AML-193 (cell line): ENCODE data around the gene MCF2L2.
"Not testable (repeated sequence)": the region's sequence is repeated elsewhere in the genome, so short reads cannot be mapped to it uniquely, and the experiment has no call there.

Experiments
- DNase-seq, 2 experiments: peaks; one replicate each; lab custom pipeline; 2025; lab: John Stamatoyannopoulos, UW

The MCF2L2 gene

DNA sequence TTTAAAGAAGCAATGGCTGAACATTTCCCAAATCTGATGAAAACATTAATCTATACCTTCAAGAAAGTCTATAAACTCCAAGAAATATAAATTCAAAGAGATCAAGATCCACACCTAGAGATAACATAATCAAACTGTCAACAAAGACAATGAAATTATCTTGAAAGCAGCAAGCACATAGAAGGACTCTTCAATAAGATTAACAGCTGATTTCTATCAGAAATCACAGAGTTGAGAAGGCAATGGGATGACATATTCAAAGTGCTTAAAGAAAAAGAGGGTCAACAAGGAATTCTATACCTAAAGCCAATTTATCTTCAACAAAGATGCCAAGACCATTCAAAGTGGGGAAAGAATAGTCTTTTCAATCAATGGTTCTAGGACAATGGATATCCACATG lies 224.7 kb downstream of the MCF2L2 start:
- DNase-seq: no peak

DNA sequence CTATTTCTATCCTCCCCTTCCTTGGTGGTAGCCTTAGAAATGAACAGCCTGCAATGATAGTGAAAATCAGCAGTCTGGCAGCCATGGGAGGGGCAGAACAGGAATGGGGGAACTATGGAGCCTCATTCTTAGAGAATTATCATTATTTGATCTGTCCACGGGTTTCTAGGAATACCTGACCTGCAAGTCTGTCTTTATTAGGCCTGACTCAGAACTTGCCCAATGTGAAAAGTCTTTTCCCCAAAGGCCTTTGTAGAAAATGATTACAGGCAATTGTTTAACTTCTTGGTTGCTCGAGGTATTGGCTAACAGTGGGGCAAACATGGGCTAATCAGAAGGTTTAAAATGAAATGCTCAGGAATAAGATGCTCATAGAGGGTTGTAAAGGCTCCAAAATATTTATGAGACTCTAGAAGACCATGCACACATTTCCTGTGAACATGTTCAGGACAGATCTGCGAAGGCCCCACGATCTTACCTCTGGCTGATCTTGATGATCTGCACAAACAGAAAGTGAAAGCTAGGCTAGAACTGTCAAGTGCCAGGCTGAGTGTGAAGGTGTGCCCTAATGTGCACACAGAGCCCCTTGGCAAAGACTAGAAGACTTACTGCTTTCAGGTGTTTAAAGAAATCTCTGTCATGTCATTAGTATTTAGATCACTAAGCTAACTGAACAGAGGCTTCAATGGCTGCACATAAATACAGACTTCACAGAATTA lies 226.3 kb downstream of the MCF2L2 start:
- DNase-seq: no peak

DNA sequence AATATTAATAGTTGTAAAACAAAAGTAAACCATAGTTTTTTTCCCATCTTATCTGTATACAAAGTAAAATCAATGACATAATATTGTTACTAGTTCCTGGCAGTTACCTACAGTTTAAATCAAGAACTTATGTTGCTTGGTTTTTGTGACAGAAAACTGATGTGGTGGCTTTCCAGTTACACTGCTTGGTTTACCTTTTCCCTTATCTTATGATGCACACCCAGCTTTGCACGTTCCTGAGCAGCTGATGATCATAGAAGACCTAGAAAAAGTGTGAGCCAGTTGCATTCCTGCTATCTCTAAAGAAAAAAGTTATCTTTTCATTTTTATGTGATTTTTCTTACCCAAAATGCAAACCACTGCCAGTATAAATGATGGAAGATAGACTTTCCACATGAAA lies 229.5 kb downstream of the MCF2L2 start:
- no peak for DNase-seq

DNA sequence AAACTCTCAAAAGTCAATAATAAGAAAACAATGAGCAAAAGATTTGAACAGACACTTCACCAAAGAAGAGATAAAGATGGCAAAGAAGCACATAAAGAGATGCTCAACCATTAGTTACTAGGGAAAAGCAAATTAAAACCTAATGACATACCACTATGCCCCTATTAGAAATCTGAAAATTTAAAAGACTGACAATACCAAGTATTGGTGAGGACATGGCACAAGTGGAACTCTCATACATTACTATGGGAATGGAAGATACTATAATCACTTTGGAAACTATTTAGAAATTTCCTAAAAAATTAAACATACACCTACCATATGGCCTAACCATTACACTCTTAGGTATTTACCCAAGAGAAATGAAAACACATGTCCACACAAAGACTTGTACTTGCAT lies 230.7 kb downstream of the MCF2L2 start:
- no peak for DNase-seq

DNA sequence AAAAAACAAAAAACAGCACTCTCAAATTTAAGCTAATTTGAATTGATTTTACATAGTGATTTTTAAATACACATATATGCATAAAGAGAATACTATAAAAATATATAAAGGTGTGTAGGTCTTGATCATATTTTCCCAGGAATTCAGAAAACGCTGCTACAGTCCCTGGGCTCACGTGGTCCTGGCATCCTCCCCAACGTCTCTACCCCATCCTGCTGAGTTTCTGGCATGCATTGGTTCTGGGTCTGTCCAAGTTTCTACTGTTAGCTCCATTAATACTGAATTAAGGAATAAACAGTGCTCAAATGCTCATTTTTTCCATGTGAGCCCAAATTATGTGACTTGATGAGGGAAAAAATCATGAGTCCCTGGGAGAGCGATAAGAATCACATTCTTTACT lies 233.2 kb downstream of the MCF2L2 start:
- DNase-seq: no peak

DNA sequence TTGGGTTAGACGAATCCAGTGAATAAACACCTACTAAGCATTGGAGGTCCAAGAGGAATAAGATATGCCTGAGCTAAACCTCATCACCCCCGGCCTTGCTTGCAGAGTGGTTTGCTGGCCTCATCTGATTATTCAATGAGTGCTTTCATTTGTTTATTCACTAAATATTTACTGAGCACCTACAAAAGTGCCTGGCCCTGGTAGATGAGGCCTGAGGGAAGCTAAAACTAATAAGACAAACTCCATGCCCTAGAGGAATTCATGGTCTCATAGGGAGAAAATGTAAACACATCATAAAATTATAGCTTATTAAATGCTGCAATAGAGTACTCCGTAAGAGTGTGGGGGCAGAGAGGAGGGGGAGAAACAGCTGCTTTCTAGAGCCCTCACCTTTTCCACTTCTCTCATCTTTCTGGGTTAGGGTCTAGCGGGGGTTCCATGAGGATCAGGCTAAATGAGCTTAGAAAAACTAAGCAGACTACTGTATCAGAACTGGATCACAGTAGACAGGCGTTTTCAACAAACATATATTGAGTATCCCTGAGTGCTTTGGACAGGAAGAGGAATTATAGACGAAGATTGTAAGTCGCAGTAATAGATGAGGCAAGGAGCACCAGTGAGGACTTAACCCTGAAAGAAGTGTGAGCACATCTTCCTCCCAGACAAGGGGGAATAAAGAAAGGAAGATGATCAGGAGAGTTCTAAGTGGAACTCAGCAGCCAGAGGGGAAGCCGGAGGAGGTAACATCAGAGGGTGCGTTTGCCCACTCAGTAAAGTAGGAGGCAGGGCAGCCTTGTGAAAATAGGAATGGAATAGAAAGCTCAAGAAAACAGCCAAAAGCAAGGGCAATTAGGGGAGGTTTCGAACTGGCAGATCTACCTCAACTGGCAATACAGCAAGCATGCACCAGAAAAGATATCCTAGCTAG lies 234.4 kb downstream of the MCF2L2 start:
- DNase-seq: no peak

DNA sequence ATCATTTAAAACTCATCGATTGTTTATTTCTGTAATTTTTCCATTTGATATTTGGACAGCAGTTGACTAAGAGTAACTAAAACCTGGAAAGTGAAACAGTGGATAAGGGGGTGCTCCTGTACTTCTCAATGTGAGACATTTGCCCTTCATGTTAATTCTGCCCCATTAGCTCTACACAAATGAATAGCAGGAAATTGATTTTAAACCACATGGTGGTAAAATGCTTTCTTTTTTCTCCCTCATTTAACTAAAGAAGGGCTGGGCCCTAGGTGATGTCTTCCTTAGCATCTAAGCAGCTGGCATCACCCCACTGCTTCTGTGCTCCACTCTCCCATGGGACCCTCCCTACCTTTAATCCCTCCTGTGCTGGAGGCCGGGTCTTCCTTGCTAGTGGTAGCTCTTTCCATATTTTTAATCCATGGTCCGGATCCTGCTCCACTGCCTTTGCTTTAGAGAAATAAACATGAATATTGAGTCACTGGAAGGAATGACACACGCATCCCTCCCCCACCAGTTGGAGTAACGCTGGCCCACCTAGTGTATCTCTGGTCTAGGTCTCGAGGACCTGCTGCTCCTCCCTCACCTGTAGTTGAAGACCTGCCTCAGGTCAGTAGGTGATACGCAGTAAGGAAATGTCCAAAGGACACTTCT lies 235.6 kb downstream of the MCF2L2 start:
- no peak for DNase-seq

DNA sequence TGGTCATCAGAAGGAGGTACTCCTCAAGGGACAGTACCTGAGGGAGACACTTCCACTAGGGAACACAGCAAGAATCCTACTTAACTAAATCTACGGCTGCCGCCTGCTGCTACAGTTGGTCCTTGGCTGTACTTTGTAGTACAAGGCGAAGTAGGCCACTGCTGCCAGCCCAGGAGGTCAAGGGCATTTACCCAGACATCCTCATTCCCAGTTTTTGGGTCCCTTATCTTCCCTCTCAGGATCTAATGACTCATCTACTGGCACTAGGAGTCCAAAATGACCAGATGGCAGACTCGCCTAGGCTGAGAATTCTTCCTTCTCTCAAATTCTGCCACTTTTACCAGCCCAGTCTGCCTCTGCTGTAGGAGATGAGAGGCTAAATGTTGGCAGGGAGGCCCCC lies 238.8 kb downstream of the MCF2L2 start:
- no peak for DNase-seq

DNA sequence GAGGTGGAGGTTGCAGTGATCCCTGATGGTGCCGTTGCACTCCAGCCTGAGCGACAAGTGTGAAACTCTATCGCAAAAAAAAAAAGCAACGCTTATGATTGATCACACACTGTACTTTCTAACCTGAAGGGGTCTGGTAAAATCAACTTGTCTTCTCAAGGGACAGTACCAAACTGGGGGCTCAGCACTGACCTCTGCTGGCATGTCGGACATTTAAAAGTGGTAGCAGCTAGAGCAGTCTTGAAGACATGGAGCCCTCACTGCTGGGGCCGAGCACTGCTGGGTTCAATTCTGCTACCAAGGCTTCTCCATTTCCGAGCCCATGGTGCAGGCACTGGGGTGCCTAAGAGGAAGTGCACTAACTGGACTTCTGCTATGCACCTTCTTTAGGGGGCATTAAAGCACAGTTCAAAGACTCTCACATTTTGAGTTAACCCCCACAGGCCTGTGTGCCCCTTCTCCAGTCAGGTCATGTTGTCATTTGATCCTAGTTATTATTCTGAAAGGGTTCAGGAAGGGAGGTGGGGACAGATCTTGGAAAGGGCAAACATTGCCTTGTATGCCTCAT lies 239.4 kb downstream of the MCF2L2 start:
- DNase-seq: peak; percentile 62 to 70

DNA sequence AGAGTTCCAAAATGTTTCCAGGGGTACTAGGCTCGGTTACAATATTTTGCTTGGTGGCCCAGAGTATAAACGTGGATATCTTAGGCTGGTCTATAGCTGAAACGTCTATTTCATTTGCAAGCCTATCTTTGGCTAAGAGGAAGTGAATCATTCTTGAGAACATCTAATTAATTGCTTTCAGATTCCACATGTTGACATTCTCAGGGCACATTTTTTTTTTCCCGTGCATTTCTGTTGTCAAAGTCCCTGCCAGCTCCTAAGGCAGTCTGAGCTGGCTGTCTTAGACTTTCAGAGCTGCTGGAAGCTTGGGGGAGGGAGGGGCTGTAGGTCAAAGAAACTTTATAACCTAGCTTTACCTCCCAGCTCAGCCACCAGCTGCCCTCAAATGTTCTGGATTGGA lies 242.7 kb downstream of the MCF2L2 start:
- DNase-seq: peak; percentile 49 to 55

DNA sequence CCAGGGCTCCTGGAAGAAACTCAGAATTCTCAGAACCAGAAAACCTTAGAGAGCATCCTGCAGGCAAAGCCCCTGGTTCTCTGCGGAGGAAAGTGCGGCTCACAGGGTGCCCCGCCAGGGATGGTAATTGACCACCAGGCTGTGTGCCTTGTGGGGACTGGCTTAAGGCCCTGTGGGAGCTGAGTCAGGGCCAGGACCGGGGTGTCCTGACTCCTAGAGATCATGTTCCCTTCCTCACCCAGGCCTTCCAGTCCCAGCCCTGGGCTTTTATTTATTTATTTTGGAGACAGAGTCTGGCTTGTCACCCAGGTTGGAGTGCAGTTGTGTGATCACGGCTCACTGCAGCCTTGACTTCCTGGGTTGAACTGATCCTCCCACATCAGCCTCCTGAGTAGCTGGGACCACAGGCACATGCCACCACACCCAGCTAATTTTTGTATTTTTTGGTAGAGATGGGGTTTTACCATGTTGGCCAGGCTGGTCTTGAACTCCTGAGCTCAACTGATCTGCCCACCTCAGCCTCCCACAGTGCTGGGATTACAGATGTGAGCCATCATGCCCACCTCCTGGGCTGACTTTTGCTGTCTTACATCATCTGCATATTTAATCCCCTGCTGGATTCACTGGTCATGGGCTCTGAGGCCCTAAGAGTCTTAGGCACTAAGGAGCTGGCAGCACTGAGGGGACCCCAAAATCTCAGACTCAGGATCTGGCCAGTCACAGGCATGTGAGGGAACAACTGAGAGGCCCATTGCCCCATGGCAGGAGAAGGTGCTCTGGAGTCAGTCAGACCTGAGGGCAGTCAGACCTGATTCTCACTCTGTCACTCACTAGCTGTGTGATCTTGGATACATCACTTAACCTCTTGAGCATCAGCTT lies 245.4 kb downstream of the MCF2L2 start:
- no peak for DNase-seq

DNA sequence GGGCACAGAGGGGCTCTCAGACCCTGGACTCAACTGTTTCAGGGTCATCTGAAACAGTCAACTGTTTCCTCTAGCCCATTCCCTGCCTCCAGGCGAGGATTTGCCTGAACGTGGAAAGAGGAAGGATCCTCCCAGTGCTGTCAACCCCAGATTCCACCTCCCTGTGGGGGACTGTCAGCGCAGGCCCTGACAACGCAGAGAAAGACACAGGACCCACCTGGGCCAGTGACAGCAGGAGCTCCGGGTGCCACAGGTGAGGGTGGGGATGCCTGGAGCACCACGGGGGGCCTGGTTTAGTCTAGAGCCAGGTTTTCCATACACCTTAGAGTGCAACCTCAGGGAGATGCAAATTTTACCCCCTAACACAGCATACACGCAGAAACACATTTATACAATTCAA lies 246.3 kb downstream of the MCF2L2 start:
- DNase-seq: no peak

DNA sequence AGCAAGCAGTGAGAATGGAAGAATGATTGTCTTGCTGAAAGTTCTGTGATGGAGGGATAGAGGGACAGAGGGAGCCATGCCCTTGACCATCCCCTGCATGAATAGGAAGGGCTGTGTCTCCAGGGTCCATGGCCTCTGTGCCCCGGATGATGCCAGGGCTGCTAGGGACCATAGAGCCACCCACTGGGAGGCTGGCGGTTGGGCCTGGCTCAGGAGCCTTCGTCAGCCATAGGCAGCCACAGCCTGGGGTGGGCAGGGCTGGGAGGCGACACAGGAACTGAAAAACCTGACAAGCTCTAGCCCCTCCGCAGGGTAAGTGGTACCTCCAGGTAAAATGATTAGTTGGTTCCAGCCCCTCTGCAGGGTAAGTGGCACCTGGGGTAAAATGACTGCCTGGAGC lies 246.8 kb downstream of the MCF2L2 start:
- no peak for DNase-seq

DNA sequence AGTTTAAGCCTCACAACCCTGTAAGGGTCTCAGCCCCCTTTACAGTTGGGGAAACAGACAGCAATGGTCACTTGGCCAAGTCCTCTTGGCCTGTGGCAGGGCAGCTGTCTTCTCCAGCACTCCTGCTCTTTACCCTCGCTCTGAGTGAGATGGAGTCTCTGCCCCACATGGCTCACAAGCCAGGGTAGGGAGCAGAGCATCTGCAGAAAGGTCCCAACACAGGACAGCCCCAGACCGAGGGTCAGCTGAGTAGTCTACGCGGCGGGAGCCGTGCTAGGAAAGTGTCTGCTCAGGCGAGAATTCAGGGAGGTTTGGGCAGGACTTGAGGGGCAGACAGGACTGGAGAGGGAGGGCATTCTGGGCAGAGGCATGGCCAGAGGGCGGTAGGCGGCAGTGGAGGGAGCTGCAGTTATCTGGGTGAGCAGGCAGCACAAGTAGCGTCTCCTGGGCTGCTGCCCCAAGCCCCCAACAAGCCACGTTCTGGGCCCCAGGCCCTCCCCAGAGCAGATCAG lies 247.6 kb downstream of the MCF2L2 start:
- no peak for DNase-seq

DNA sequence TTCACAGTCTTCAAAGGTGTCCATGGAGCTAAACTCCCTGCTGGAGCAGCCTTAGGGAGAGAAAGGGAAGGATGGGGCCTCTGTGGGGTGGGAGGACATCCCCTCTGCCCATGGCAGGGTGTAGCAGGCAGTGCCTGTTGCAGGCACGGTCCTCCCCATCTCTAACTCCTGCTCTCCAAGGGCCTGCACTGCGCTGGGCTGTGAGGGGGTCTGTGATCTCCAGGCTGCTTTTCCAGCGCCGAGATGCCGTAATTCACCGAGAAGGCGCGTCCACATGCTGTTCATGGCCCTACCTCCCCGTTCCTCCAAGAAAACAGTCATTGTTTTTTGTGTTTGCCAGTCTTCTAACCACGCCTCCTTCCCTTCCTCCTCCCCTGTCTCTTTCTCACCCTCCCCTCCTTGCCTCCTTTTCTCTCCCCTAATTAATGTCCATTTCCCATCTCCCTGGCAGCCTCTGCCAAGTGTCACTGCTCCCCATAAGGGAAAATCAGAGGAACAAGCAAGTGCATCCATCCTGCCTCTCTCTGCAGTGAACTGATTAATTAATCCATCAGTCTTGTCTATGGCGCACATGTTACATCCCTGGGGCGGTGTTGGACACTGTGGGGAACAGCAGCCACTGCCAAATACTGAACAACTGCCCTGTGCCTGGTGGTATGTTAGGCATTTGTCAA lies 248.2 kb downstream of the MCF2L2 start:
- DNase-seq: no peak

DNA sequence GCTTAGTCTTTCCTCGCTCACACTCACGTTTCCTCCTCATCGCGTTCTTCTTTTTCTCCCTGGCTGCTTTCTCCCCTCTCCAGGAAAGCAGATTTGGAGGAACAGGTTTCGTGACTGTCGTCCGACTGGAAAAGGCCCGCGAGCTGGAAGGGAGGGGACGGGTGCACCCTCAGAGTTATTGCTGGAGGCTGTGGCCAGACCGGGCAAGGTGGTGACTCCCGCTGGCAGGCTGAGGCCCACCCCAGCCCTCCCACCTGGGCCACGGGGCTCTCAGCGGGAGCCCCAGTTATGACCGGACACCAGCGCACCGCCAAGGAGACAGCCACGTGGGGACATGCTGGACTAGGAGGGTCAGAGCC lies 248.9 kb downstream of the MCF2L2 start:
- not testable (repeated sequence) for DNase-seq

DNA sequence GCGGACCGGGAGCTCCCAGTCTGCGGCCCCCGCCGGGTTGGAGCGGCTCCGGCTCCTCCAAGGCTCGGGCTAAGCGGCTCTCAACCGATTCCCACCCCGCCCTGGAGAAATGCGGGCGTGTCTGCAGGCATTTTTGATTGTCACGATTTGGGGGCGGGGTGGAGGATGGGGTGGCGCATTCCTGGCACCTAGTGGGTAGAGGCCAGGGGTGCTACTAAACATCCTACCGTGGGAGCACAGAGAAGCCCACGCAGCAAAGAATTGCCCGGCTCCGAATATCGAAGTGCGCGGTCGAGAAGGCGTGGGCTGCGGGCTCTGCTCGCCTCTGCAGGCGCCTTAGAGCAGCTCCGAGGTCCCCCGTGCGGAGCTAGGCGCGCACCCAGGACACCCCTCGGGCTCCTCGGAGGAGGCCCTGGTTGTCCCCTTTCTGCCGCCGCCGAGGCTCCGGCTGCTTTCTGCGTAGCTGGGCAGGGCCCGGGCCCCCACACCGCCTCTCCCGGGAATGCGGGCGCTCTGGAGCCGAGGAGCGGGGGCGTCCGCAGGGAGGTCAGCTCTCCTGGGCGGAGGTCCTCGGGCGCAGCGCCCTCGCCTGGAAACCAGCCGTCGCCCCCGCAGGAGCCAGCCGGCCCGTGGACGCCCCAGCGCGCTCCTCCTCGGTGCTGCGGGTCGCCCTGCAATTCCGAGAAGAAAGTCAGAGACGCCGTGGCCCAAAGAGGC lies 249.4 kb downstream of the MCF2L2 start:
- no peak for DNase-seq

DNA sequence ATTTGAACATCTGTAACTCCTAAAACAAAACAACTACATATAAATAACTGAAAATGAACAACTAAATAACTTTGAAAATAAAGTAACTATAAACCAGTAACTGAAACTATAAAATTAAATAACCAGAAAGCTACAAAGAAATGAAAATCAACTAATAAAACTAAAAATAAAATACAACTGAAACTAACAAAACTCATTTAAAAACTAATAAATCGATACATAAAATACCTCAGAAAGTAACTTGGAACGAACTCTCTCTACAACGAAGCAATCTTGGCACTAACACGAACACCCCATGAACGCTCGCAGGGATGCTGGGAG lies 249.9 kb downstream of the MCF2L2 start:
- no peak for DNase-seq

DNA sequence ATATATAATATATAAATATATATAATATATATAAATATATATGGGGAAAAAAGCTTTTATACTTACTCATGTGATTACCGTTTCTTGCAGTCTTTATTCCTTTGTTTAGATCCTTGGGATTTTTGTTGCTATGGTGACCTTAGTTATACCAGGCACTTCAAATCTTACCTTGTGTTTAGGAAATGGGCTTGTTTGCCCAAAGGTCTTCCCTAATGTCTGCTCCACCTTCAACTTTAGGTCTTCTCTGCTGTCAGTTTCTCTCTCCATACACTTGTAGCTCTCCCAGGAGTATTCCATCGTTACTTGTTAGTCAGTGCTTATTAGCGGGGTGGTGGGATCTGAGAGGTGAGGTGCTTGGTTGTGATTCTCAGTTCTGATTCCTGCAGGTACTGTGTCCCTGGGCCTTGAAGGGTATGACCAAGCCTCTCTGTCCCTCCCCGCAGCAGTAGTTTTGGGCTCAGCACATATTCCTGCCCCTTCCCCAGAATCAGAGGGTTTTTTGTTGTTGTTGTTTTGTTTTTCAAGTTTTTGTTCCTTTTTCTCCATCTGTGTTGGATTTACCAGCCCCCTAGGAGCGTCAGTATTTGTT lies 256.3 kb downstream of the MCF2L2 start:
- DNase-seq: no peak

DNA sequence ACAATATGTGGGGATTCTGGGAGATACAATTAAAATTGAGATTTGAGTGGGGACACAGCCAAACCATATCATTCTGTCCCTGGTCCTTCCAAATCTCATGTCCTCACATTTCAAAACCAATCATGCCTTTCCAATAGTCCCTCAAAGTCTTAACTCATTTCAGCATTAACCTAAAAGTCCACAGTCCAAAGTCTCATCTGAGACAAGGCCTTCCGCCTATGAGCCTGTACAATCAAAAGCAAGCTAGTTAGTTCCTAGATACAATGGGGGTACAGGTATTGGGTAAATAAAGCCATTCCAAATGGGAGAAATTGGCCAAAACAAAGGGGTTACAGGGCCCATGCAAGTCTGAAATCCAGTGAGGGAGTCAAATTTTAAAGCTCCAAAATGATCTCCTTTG lies 260.4 kb downstream of the MCF2L2 start:
- not testable (repeated sequence) for DNase-seq
